ENCODE measurements around the gene PCDH15.

GRCh38 chr10:53765311-53765710, 1035.7 kb downstream of the PCDH15 start:
- no peak for TF ChIP-seq CTCF (IDR thresholded peaks at IDR 0.05; ENCODE audit: borderline replicate concordance, extremely low read depth, low read length, poor library complexity, severe bottlenecking)
- no peak for TF ChIP-seq EZH2 (IDR thresholded peaks at IDR 0.05; ENCODE audit: borderline replicate concordance, low read depth, low read length, severe bottlenecking)

All from DND-41 (cell line).